ENCODE measurements around the gene CD14.

GRCh38 chr5:140647042-140647419 lies 14.1 kb upstream of the CD14 start:
- TF ChIP-seq CTCF (IDR thresholded peaks at IDR 0.05), result no peak
- TF ChIP-seq ZNF263 (CRISPR knock-in tag; IDR thresholded peaks at IDR 0.05; ENCODE audit: low read depth), result no peak
- no peak for TF ChIP-seq ZNF423 (CRISPR knock-in tag; IDR thresholded peaks at IDR 0.05)
- TF ChIP-seq MXD4 (CRISPR knock-in tag; IDR thresholded peaks at IDR 0.05; ENCODE audit: borderline replicate concordance), result no peak
- no peak for TF ChIP-seq AR (CRISPR knock-in tag; IDR thresholded peaks at IDR 0.05)
- TF ChIP-seq NFYB (CRISPR knock-in tag; conservative IDR thresholded peaks at IDR 0.05; ENCODE audit: low read depth), result no peak
- TF ChIP-seq CREM (CRISPR knock-in tag; IDR thresholded peaks at IDR 0.05), result no peak
- no peak for TF ChIP-seq ZBTB21 (CRISPR knock-in tag; IDR thresholded peaks at IDR 0.05; ENCODE audit: borderline replicate concordance)

Measured in WTC11 (cell line).